Common myeloid progenitor, CD34-positive (primary cell): Measurements from ENCODE around the gene PTPRT.

Experiments used
- CTCF ChIA-PET: fragments of 350-600 bp; sonication (Branson Sonifier 250); formaldehyde crosslinking; loops from one replicate; lab custom pipeline; 2021; ENCODE audit warnings: antibody characterized with exemption; lab: Charles Lee
- POLR2A ChIA-PET: fragments of 350-600 bp; sonication (Branson Sonifier 250); formaldehyde crosslinking; loops from one replicate; lab custom pipeline; 2021; ENCODE audit warnings: antibody characterized with exemption; lab: Charles Lee
- DNase-seq, 3 donors: peaks; one replicate each; pipeline versions ENCODE4 v3.0.0 to v3.0.0-alpha.2; 2013
- H3K27ac ChIP-seq, 2 experiments: 1 replicate in 1 of 2; 2 replicates in 1 of 2; pipeline ENCODE4 v1.7.0; 2013; ENCODE audit warnings: inconsistent platforms in 2 of 2, low read length in 2 of 2, mild to moderate bottlenecking in 2 of 2, low read depth in 1 of 2, moderate library complexity in 1 of 2; ENCODE audit not compliant: severe bottlenecking in 2 of 2, insufficient read depth in 1 of 2, poor library complexity in 1 of 2
- H3K27me3 ChIP-seq, 5 experiments: replicated peaks in 2 of 5; 1 replicate in 3 of 5; 2 replicates in 2 of 5; pipeline versions ENCODE4 v1.6.1 to v1.7.0; 2013; ENCODE audit warnings: low read length in 4 of 5, mild to moderate bottlenecking in 2 of 5, moderate library complexity in 2 of 5, inconsistent platforms in 1 of 5; ENCODE audit not compliant: insufficient read depth in 5 of 5, control insufficient read depth in 4 of 5
- H3K36me3 ChIP-seq, 4 experiments: 1 replicate in 2 of 4; 2 replicates in 2 of 4; pipeline versions ENCODE4 v1.6.1 to v1.7.0; 2013; ENCODE audit warnings: low read length in 3 of 4, control low read depth in 1 of 4, mild to moderate bottlenecking in 1 of 4; ENCODE audit not compliant: control insufficient read depth in 4 of 4, insufficient read depth in 4 of 4
- H3K4me1 ChIP-seq, 4 experiments: 1 replicate in 3 of 4; 2 replicates in 1 of 4; pipeline versions ENCODE4 v1.6.1 to v1.7.1; 2013; ENCODE audit warnings: low read length in 3 of 4, mild to moderate bottlenecking in 3 of 4, control low read depth in 1 of 4, inconsistent platforms in 1 of 4, moderate library complexity in 1 of 4; ENCODE audit not compliant: control insufficient read depth in 4 of 4, insufficient read depth in 4 of 4; ENCODE audit errors: control extremely low read depth in 1 of 4
- H3K4me3 ChIP-seq, 7 experiments: 1 replicate in 4 of 7; 2 replicates in 3 of 7; pipeline versions ENCODE4 v1.5.1 to v1.7.0; 2013; ENCODE audit warnings: mild to moderate bottlenecking in 7 of 7, low read length in 6 of 7, moderate library complexity in 6 of 7, inconsistent platforms in 2 of 7, low read depth in 2 of 7, control low read depth in 1 of 7; ENCODE audit not compliant: insufficient read depth in 4 of 7, control insufficient read depth in 1 of 7; ENCODE audit errors: extremely low read depth in 1 of 7
- H3K9me3 ChIP-seq, 5 experiments: 1 replicate in 4 of 5; 2 replicates in 1 of 5; pipeline versions ENCODE4 v1.6.1 to v1.7.1; 2013; ENCODE audit warnings: low read length in 4 of 5, mild to moderate bottlenecking in 2 of 5, inconsistent platforms in 1 of 5, low read depth in 1 of 5, moderate library complexity in 1 of 5; ENCODE audit not compliant: control insufficient read depth in 4 of 5, insufficient read depth in 2 of 5; ENCODE audit errors: control extremely low read depth in 1 of 5
- whole genome bisulfite sequencing: methylation state at CpG from one replicate; pipeline ENCODE4 v1.1.5; 2013; ENCODE audit not compliant: insufficient coverage; 5-methylcytosine and 5-hydroxymethylcytosine counted together

PTPRT gene

GRCh38 chr20:42173440-42173839, 1016.3 kb downstream of the PTPRT start:
- peak; percentile 14 to 38 (median 25) for DNase-seq
- Histone ChIP-seq H3K4me1 (peaks cover 0 to 16% (median 0%) of the 10 kb centered on the region in 4 experiments), H3K4me3 (no peak overlapping the region), H3K27me3 (no peaks in the 10 kb centered on the region), H3K36me3 (no peaks in the 10 kb centered on the region), H3K27ac (no peak overlapping the region), H3K9me3 (no peaks in the 10 kb centered on the region)
- CTCF ChIA-PET, result no interaction called here
- WGBS, result 0% methylated on average over 1 of the region's 2 CpGs
- POLR2A ChIA-PET, result no interaction called here

GRCh38 chr20:42164121-42164890, 1025.4 kb downstream of the PTPRT start:
- no peak overlapping the region for H3K4me3 ChIP-seq
- H3K36me3 ChIP-seq, result no peaks in the 10 kb centered on the region
- H3K4me1 ChIP-seq, result no peaks in the 10 kb centered on the region
- H3K27me3 ChIP-seq, result no peaks in the 10 kb centered on the region
- no peak overlapping the region for H3K27ac ChIP-seq
- 88% methylated on average over 6 of the region's 7 CpGs for WGBS
- POLR2A ChIA-PET, result no interaction called here
- CTCF ChIA-PET, result no interaction called here
- no peaks in the 10 kb centered on the region for H3K9me3 ChIP-seq
- no peak for DNase-seq

- Histone ChIP-seq H3K27me3 (no peaks in the 10 kb centered on the region), H3K36me3 (no peaks in the 10 kb centered on the region), H3K27ac (no peak overlapping the region), H3K9me3 (no peaks in the 10 kb centered on the region), H3K4me3 (no peak overlapping the region), H3K4me1 (no peaks in the 10 kb centered on the region)
- 88% methylated on average over 14 of the region's 14 CpGs for WGBS
- ChIA-PET POLR2A (no interaction called here), CTCF (no interaction called here)
- DNase-seq, result no peak
Measured at GRCh38 chr20:42161228-42161829, 1028.4 kb downstream of the PTPRT start.

GRCh38 chr20:42159808-42160207, 1029.9 kb downstream of the PTPRT start:
- WGBS, result 100% methylated on average over 1 of the region's 3 CpGs
- H3K36me3 ChIP-seq, result no peaks in the 10 kb centered on the region
- no peak for DNase-seq
- H3K27me3 ChIP-seq, result no peaks in the 10 kb centered on the region
- H3K4me3 ChIP-seq, result no peak overlapping the region
- POLR2A ChIA-PET, result no interaction called here
- no peaks in the 10 kb centered on the region for H3K9me3 ChIP-seq
- CTCF ChIA-PET, result interaction anchor here (0.6 kb wide), 1 partner anchor 1071 kb away, joined by 3 read pairs; no protein-coding TSS in a partner anchor
- H3K27ac ChIP-seq, result no peak overlapping the region
- H3K4me1 ChIP-seq, result no peaks in the 10 kb centered on the region

GRCh38 chr20:42158272-42158671, 1031.4 kb downstream of the PTPRT start:
- ChIA-PET POLR2A (no interaction called here), CTCF (no interaction called here)
- no peaks in the 10 kb centered on the region for H3K36me3 ChIP-seq
- no peaks in the 10 kb centered on the region for H3K4me1 ChIP-seq
- no peaks in the 10 kb centered on the region for H3K27me3 ChIP-seq
- no peak overlapping the region for H3K4me3 ChIP-seq
- H3K9me3 ChIP-seq, result no peaks in the 10 kb centered on the region
- no peak for DNase-seq
- 100% methylated on average over 1 of the region's 1 CpG for WGBS
- no peak overlapping the region for H3K27ac ChIP-seq

- Histone ChIP-seq H3K27me3 (no peaks in the 10 kb centered on the region), H3K36me3 (no peaks in the 10 kb centered on the region), H3K4me3 (no peak overlapping the region), H3K27ac (no peak overlapping the region), H3K4me1 (no peaks in the 10 kb centered on the region), H3K9me3 (no peaks in the 10 kb centered on the region)
- CTCF ChIA-PET, result no interaction called here
- 94% methylated on average over 4 of the region's 4 CpGs for WGBS
- no peak for DNase-seq
- POLR2A ChIA-PET, result no interaction called here
Measured at GRCh38 chr20:42155586-42155985, 1034.1 kb downstream of the PTPRT start.

GRCh38 chr20:42152575-42152974, 1037.1 kb downstream of the PTPRT start:
- Histone ChIP-seq H3K36me3 (no peaks in the 10 kb centered on the region), H3K27me3 (no peaks in the 10 kb centered on the region), H3K4me3 (no peak overlapping the region), H3K9me3 (no peaks in the 10 kb centered on the region), H3K4me1 (no peaks in the 10 kb centered on the region), H3K27ac (no peak overlapping the region)
- POLR2A ChIA-PET, result no interaction called here
- CTCF ChIA-PET, result no interaction called here
- 93% methylated on average over 6 of the region's 6 CpGs for WGBS
- DNase-seq, result no peak
